ENCODE measurements around the gene PRUNE1.

Gene PRUNE1

DNA sequence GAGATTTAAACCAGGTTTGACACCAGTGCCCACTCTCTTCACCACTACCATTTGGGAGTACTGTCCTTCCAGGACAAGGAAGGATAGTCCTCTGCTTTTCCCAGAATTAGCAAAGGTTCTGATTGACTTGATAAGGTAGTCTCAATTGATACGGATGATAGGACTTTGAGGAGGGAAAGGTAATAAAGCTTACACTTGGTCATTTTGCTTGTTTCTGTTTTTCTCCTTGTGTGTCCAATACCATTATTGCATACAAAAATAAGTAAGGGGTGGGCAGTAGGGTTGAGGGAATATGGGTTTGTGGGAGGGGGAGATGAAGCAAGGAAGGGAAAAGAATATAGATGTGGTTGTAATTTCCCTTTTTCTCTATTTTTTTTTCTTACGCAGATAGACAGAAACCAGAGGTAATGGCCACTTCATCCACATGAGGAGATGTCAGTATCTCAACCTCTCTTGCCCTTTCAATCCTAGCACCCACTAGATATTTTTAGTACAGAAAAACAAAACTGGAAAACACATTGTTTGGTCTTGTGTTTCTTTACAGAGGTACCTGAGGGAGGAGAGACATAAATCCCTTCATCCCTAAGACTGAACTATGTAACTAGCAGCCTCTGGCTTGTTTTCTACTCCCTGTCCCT is 41.9 kb downstream of the PRUNE1 start:
- no peak for DNase-seq (ENCODE audit: low spot score)

DNA sequence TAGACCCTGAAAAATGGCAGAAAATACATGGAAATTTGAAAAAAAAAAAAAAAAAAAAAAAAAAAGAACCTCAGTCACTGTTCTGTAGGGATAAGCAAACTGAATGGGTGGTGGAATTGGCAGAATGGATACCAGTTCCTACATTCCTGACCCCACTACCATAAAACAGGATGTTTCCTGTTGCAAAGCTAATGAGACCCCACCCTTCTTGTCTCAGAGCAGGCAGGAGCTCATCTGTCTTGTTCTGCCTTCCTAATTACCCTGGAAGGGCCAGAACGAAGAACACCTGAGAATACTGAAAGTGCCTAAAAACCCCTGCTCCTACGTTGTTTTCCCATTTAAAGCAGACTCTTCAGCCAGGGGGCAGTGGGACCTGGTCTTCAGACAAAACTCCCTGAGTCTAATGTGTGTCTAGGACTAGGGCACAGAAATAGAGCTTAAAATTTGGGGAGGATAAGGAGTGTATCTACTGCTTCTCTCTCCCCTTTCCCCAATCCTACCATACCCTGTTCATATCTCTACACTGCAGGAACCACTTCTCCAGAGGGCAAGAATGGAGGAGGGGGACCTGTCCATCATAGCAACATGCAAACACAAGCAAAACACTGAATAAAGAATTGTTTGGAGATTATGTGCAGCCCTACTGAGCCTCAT is 43.2 kb downstream of the PRUNE1 start:
- no peak for DNase-seq (ENCODE audit: low spot score)

DNA sequence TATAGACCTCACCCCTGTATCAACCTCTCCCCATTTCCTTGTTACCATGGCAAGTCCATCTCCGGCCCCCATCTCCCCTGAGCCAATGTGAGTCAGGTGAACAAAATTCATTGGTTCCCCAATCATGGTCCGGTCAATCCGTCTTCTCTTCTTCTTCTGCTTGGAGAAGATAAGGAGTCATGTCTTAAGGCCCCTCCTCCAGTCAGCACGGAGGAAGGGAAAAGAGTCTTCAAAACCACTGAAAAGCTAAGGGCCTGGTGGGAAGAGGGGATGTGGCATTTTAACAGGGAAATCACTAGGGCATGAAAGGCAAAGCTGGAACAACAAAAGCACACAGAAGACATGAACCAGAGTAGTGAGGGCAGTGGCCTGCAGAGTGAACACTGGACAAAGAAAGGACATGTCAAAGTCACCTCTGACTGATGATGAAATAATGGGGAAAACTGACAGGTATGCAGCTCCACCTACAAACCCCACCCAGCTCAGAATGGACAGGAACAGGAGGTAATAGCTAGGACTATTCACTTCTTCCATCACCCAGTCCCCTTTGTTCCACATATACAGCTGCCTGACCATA is 46.8 kb downstream of the PRUNE1 start:
- DNase-seq (ENCODE audit: low spot score), result no peak

DNA sequence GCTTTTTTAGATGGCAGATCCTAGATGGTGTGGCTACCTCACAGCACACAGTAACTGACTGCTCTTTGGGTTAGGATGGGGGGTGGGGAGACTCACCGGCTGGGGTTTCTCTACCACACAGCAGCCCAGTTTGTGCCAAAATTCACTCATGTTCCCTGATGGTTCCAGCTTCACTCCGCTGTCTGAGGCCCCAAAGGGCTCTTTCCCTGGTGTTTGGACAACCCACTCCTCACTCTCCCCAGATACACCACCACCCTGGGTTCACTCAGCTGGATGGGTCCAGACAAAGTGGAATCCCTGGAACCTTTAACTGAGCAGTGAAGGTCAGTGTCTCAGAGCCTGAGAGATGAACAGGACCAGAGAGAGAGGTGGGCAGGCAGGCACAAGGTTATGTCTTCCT is 47.3 kb downstream of the PRUNE1 start:
- DNase-seq (ENCODE audit: low spot score), result no peak

DNA sequence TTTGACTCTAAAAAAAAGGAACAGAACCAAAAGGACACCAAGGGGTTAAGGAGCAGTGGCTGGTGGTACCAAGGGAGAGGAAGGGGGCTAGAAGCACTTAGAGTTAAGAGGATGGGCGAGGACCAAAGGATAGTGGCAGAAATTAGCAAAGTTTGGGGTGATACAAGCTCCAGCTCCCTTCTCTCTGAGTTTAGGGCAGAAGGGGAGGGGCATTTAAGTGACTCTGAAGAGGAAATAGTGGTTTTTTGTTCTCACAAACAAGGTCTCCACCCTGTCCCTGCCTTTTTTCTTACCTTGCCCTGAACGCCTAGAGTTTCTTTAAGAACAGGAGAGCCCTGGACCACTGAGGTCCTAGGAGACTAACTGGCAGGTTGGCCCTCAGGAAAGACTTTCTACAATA is 47.9 kb downstream of the PRUNE1 start:
- DNase-seq (ENCODE audit: low spot score), result no peak

DNA sequence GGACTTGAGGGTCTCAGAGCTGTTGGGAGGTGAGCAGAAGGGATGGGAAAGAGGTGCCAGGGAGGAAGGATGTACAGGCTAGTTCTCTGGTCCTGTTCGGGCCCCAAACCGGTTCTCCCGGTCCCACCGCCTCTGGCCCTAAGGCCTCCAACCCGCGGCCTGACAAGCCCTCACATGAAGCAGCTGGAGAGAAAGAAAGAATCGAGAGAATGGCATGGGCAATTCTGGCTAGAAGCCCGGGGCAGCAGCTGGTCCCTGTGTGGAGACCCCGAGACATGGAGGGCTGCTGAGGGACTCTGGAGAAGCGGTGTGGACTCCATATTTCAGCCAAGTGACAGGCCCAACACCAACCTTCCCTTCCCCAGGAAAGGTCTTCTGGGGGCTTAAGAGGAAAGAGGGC is 50.4 kb downstream of the PRUNE1 start:
- DNase-seq (ENCODE audit: low spot score), result peak; percentile 33

DNA sequence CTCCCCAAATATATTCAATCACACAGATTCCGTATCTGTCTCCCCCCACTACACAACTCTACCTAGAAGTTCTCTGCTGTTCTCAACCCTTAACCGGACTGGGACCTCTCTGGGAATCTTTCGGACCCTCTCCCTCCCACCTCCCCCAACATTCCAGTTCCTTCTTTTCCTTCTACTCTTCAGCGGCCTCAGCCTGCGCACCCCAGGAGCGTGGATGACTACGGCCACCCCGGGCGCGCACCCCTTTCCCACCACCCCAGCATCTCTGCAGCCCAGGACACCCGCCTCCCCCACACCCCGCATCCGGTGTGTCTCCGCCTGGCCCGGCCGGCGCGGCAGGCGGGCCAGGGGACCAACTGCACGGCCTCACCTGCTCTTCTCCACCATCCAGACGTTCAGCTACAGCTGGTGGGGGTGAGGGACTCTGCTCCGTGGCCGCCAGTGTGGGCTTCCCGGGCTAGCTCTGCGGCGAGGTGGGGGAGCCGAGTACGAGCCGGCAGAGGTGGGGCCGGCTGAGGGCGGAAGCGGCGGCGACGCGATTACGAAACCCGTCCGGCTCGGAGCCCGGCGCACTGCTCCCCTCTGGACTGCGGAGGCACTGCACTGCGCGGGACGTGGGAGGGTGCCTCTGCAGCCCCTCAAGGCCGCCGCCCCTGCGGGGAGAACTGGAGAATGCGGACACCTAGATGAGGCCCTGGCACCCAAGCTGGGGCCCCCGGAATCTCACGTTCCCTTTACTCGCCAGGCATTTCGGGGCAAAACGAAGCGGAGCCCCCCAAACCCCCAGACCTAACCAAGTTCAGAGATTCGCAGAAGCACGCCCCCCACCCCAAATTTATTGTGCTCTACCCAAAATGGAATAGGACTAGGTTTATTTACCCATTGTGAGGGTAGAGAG is 51.1 kb downstream of the PRUNE1 start, which contains the start of gene CDC42SE1:
Gene CDC42SE1 (minus strand): TSS at position 514 of the 898 bp plus-strand sequence. CDS start 3,892 bp downstream, outside the sequence.
- DNase-seq (ENCODE audit: low spot score), result peak; percentile 95

DNA sequence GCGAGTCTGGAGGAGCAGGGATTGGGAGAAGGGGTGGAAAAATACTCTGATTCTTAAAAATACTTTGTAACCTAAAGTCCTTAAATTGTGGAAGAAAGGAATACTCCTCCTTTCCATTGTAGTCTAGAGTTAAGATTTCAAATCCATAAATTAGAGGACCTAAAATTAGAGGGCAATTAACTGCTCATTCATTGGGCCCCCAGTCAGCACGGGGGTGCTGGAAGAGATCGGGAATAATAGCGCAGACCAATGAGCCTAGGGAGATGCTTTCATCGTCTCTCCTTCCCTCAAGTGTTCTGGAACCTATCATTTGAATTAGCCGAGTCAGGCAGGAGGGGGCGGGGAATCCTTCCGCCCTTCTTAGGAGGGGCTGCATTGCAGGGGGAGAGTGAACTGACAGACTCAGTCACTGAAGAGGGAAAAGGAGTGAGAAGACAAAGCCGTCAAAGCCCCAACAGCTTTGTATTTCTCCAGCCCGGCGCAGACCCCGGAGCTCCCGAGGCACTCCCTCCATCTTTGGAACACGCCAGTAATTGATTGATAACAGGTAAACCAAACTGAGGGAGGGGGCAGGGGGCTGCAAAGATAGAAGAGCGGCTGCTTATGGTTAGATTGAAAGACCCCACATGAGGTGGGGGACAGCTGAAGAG is 51.9 kb downstream of the PRUNE1 start, which contains the start of gene MLLT11:
Gene MLLT11 (plus strand): TSS at position 391 of the 650 bp plus-strand sequence. CDS start 6,828 bp downstream, outside the sequence.
- peak; percentile 71 for DNase-seq (ENCODE audit: low spot score)

DNA sequence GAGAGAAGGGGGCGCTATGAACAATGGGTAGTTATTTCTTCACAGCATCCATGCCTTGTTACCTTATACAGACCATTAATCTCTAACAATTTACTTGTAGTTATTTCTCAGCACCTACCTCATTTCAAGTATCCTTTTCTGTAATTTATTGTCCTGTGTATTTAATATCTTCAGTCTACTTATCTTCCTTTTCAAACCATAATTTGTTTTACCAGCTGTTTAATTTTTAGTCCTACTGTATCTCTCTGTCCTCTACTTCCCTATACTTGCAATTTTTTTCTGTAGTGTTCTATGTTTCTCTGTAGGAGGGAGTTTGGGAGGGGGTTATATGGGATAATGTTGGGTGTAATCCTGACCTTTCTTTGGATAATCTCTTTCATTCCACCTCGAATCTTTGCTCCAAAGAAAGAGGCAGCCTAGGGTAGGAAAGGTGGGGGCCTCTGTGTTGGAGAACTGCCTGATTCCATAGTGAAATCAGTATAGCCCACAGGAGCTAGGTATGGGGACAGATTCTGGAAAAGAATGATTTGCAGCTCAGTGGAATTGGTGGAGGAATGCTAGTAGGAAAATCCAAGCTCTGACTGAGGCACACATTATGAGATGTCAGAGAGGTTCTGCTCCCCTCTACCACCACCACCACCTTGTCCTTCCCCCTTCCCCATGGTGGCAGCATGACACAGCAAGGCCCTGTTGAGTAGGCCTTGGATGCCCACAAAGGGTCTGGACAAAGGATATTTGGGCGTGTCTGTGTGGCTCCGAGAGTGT is 52.6 kb downstream of the PRUNE1 start:
- DNase-seq (ENCODE audit: low spot score), result no peak

DNA sequence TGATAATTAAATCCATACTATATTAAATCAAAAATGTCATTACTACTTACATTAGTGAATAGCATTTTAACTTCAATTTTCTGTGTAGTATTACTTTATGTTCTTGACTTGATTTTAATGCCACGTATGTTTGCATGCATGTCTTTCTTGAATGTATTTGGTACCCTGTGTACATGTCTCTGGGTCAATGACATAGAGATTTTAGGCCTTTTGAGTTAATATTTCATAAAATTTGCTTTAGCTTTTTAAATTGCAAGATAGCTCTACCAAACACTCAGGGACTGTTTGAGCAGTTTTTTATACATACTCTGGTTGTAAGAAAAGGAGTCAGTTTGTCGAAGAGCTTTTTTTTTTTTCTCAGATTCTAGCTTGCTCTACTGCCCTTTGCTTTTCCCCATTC is 53.5 kb downstream of the PRUNE1 start:
- no peak for DNase-seq (ENCODE audit: low spot score)

DNA sequence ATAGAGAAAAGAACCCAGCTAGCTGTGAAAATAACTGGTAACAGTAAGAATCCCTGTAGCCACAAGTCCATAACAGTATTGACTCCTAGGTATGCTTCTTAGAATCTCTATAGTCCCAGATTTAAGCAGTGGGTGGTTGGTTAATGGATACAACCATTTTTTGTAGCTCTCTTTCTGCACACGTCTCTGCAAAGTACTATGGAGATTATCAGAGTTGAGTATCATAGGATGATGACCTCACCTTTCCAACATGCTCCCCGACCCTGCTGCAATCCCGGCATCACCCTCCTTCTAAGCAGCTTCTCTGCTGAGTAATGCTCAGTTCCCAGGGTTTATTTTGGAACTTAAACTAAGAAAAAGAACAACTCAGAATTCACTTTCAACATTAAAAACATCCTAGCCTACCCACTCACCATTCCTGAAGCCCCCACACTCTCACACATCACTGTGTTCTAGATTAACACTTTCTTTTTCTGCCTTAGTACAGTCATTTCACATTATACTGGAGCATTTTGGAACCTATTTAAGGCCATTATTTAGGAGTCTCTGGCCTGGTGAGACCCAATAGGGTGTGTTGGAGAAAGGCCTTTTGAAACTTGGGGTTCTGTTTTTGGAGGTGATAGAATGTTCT is 54.6 kb downstream of the PRUNE1 start:
- peak; percentile 84 for DNase-seq (ENCODE audit: low spot score)

DNA sequence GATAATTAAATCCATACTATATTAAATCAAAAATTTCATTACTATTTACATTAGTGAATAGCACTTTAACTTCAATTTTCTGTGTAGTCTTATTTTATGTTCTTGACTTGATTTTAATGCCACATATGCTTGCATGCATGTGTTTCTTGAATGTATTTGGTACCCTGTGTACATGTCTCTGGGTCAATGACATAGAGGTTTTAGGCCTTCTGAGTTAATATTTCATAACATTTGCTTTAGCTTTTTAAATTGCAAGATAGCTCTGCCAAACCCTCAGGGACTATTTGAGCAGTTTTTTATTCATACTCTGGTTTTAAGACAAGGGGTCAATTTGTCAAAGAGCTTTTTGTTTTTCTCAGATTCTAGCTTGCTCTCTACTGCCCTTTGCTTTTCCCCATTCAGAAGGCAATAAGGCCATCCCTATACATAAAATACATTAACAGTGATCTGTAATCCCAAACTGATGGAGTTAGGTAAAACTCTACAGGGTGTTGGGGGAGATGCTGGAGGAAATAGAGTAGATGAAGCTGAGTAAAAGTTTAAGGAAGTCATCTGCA is 56.9 kb downstream of the PRUNE1 start:
- no peak for DNase-seq (ENCODE audit: low spot score)

DNA sequence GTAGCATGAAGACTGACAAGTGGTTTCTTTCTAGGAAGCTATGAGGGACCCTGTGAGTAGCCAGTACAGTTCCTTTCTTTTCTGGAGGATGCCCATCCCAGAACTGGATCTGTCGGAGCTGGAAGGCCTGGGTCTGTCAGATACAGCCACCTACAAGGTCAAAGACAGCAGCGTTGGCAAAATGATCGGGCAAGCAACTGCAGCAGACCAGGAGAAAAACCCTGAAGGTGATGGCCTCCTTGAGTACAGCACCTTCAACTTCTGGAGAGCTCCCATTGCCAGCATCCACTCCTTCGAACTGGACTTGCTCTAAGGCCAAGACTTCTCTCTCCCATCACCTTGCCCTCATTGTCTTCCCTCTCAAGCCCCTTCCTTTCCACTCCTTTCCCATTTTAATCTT is 58.9 kb downstream of the PRUNE1 start:
- no peak for DNase-seq (ENCODE audit: low spot score)

DNA sequence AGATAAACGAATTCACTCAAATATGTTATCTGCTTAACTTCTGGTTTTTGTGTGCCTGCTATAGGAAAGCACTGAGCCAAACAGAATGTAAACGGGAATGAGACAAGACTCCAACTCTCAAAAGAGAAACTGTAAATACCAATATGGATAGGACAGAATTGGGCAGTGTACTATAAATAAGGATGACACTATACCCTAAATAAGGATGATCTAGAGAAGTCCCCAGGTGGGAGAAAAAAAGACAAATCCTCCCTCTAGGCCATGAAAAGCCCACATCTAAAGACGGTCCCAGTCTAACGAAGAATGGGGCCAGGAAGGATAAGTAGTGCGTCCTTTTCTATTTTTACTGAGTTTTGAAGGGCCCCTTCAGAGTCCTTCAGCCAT is 60.8 kb downstream of the PRUNE1 start:
- no peak for DNase-seq (ENCODE audit: low spot score)

DNA sequence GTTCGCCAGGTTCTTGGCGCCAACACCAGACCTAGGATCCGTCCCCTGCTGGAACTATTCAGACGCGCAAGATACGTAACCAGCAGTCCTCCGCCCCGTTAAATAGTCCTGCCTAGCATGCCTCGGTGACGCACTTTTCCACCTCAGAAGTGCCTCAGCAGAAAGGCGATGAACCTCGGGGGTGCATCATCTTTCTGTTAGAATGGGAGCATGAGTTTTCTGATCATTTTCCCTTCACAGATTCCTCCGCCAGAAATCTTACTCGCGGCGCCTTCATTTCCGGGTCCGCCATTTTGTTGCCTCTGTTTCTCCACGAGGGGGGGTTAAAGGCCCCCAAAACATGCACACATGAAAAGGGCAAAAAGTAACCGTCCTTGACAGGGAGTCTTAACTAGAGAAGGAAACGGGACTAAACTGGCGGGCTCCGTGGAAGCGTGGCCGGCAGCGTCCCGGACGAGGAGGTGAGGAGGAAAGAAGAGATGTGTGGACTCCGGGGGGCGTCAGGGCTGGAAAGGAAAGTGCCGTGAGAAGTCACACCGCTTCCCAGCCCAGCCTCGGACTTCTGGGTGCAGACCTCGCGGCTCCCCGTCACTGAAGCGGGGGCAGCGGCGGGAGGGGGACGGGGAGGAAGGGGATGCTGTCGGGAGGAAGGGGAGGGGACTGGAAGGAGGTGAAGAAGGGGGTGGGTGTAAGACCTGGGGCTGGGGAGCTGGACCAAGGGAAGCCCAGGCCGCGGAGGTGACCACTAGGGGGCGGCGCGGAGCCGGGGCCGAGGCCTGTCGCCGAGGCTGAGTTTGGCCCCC is 62.4 kb downstream of the PRUNE1 start, which contains the start of gene GABPB2:
Gene GABPB2 (plus strand): TSS at position 288 of the 803 bp plus-strand sequence. CDS start 17,429 bp downstream, outside the sequence.
- peak; percentile 95 for DNase-seq (ENCODE audit: low spot score)

DNA sequence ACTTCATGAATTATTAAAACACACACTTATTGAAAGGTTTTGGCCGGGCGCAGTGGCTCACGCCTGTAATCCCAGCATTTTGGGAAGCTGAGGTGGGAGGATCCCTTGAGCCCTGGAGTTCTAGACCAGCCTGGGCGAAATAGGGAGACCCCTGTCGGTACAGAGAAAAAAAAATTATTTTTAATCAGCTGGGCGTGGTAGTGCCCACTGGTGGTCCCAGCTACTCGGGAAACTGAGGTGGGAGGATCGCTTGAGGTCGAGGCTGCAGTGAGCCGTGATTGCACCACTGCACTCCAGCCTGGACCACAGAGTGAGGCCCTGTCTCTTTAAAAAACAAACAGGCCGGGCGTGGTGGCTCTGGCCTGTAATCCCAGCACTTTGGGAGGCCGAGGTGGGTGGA is 64.0 kb downstream of the PRUNE1 start:
- no peak for DNase-seq (ENCODE audit: low spot score)
